GM18502 (cell line): ENCODE measurements around the gene SMIM27.
"Not testable (repeated sequence)": the region's sequence is repeated elsewhere in the genome, so short reads cannot be mapped to it uniquely, and the experiment has no call there.

Source experiments
- ATAC-seq: cut with Tn5 transposase; IDR thresholded peaks from one replicate; pipeline ENCODE4 v1.9.1; 2021; ENCODE audit warnings: mild to moderate bottlenecking; ENCODE audit not compliant: unreplicated experiment, poor library complexity

The SMIM27 gene

DNA sequence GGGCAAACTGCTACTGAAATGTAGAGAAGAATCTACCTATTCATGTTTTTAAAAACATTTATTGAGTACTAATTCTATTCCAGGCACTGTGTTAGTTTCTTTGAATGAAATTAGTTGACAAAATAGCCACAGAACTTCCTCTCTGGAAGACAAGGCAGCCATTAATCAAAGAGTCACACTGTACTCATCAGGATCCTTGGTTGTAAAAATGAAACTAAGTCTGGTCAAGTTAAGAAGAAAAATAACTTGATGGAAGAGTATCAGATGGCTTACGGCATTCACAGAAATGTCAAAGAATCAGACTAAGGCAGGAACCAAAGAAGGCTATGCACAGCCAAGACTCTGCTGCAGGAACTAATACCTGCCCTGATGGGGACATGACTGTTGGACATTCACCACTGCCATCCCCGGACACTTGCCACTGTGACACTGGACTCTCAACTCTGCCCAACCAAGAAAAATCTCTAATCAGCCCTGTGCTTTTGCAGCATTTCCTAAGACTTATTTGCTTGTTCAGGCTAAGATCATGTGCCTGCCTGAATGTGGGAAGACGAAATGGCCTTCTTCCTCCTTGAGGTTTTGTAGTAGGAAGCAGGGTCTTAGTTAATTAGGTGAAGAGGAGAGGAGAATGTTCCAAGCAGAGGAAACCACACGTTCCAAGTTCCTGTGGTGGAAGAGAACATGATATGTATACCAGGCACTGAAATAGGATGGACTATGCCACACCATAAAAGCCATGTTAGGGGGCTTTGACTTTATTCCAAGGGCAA is 44.2 kb downstream of the SMIM27 start:
- no peak for ATAC-seq

DNA sequence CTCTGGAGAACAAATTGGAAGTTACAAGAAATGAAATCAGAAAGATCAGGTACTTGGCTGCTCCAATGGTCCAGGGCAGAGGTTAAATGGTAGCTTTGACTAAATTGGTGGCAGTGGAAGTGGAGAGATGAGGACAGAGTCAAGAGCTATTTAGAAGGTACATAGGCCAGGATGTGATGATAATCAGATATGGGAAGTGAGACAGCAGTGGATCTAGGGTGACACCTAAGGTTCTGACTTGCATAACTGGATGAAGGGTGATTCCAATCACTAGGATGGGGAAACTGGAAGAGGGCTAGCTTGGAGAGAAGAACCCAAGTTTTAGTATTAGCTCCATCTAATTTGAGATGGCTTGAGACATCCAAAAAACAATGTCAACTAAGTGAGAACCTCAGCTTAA is 44.8 kb downstream of the SMIM27 start:
- ATAC-seq: no peak

DNA sequence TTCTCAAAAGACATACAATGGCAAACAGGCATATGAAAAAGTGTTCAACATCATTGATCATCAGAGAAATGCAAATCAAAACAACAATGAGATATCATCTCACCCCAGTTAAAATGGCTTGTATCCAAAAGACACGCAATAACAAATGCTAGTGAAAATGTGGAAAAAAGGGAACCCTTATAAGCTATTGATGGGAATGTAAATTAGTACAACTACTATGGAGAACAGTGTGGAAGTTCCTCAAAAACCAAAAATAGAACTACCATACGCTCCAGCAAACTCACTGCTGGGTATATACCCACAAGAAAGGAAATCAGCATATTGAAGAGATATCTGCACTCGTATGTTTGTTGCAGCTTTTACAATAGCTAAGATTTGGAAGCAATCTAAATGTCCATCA is 46.9 kb downstream of the SMIM27 start:
- not testable (repeated sequence) for ATAC-seq
